ENCODE measurements around the gene NDUFB8. TPM values are rescaled to one million over a fixed set of nuclear protein-coding genes. Genes with fewer than 3 reads are reported as not detected.

NDUFB8 gene
- total and polyA plus RNA-seq, 2 of the 4 experiments (the other 2 are of a cell fraction), result 99.1 to 265 TPM

GRCh38 chr10:100567249-100567648, 37.6 kb upstream of the NDUFB8 start:
- Histone ChIP-seq H3K27ac (ENCODE audit: insufficient read depth, low read length) (no peak overlapping the region), H3K27me3 (ENCODE audit: control insufficient read depth, insufficient read depth, low read length) (peaks cover 67% of the 10 kb centered on the region), H3K9me3 (ENCODE audit: control insufficient read depth, insufficient read depth, low read length) (no peaks in the 10 kb centered on the region), H3K14ac (replicated peaks; ENCODE audit: low read depth, low read length) (no peak overlapping the region), H3K4me2 (ENCODE audit: low read depth, low read length) (no peak overlapping the region), H2BK120ac (ENCODE audit: low read depth, low read length) (no peak overlapping the region), H4K5ac (ENCODE audit: low read depth, low read length) (no peak overlapping the region), H3K4ac (ENCODE audit: low read depth, low read length) (no peak overlapping the region), H3K36me3 (ENCODE audit: control insufficient read depth, insufficient read depth, low read length) (no peaks in the 10 kb centered on the region), H2AK5ac (ENCODE audit: low read depth, low read length) (no peak overlapping the region), H2BK20ac (ENCODE audit: low read depth, low read length) (no peak overlapping the region), H3K4me3 (ENCODE audit: insufficient read depth, low read depth, low read length) (no peak overlapping the region), H2BK15ac (ENCODE audit: low read depth, low read length) (no peak overlapping the region), H4K91ac (ENCODE audit: insufficient read depth, low read depth, low read length) (no peak overlapping the region), H3K9ac (ENCODE audit: low read depth, low read length) (no peak overlapping the region), H4K20me1 (ENCODE audit: insufficient read depth, low read length) (no peaks in the 10 kb centered on the region), H4K8ac (ENCODE audit: low read depth in 2 of 2, low read length in 2 of 2) (no peak overlapping the region), H3K56ac (ENCODE audit: extremely low read depth, insufficient read depth, low read length) (no peak overlapping the region), H2BK5ac (ENCODE audit: low read depth, low read length, poor library complexity, severe bottlenecking) (no peak overlapping the region), H3K4me1 (ENCODE audit: control insufficient read depth, insufficient read depth, low read length) (no peaks in the 10 kb centered on the region), H3K18ac (ENCODE audit: low read depth, low read length) (no peak overlapping the region), H3K79me1 (ENCODE audit: low read depth in 1 of 2, low read length in 2 of 2) (no peaks in the 10 kb centered on the region), H2AFZ (replicated peaks; ENCODE audit: low read length, poor library complexity) (no peak overlapping the region), H3K23ac (ENCODE audit: low read depth, low read length) (no peak overlapping the region), H3K9me1 (ENCODE audit: insufficient read depth, low read length) (peaks cover 3% of the 10 kb centered on the region; the same call in 1 of the 2 replicates), H2AK9ac (replicated peaks; ENCODE audit: low read depth, low read length, poor library complexity) (no peak overlapping the region)
- in situ Hi-C loops (cut with MboI; ENCODE audit: low sequenced_read_pairs), result no loop called here
- DNase-seq (no peak), ATAC-seq (ENCODE audit: low read depth) (no peak)
- no CpG with 5 or more reads among the region's 11 CpGs for WGBS, 2 experiments (ENCODE audit: extremely low coverage in 2 of 2, insufficient read length in 1 of 2)
- intact Hi-C loops (cut with micrococcal nuclease), result loop anchor here (10.0 kb wide), 1 partner anchor 448 kb away; no protein-coding TSS in a partner anchor
- ChIA-PET POLR2A (ENCODE audit: unreplicated experiment) (no interaction called here), CTCF (no interaction called here)
- TF ChIP-seq CEBPB (IDR thresholded peaks at IDR 0.05; ENCODE audit: low read depth, low read length) (no peak), USF2 (IDR thresholded peaks at IDR 0.05; ENCODE audit: low read depth, low read length) (no peak), CHD1 (IDR thresholded peaks at IDR 0.05; ENCODE audit: low read depth, low read length) (no peak), RFX5 (IDR thresholded peaks at IDR 0.05; ENCODE audit: low read depth, low read length) (no peak), RCOR1 (IDR thresholded peaks at IDR 0.05; ENCODE audit: insufficient replicate concordance, low read length) (no peak), NFE2L2 (IDR thresholded peaks at IDR 0.05; ENCODE audit: low read depth, low read length) (no peak), MAFK (IDR thresholded peaks at IDR 0.05; ENCODE audit: low read depth, low read length) (no peak), POLR2A (IDR thresholded peaks at IDR 0.05; ENCODE audit: low read depth, low read length) (no peak), BHLHE40 (IDR thresholded peaks at IDR 0.05; ENCODE audit: low read depth, low read length) (no peak), FOS (IDR thresholded peaks at IDR 0.05; ENCODE audit: low read depth, low read length) (no peak), SMC3 (IDR thresholded peaks at IDR 0.05; ENCODE audit: low read depth, low read length) (no peak), MXI1 (IDR thresholded peaks at IDR 0.05; ENCODE audit: borderline replicate concordance, low read depth, low read length) (no peak), CTCF (conservative IDR thresholded peaks at IDR 0.05; ENCODE audit: low read depth, low read length) (no peak), MAZ (IDR thresholded peaks at IDR 0.05; ENCODE audit: borderline replicate concordance, low read depth, low read length) (no peak), RAD21 (IDR thresholded peaks at IDR 0.05; ENCODE audit: low read length) (no peak), ELK1 (IDR thresholded peaks at IDR 0.05; ENCODE audit: borderline replicate concordance, low read depth, low read length) (no peak)
- BruUV-seq (replicated peaks), result no TSS peak
- dilution Hi-C loops (cut with HindIII; ENCODE audit: low sequenced_read_pairs, unreplicated experiment), result no loop called here

Data from IMR-90 (cell line).